CD14-positive monocyte (primary cell): Measurements from ENCODE around the gene TRAPPC3L. TPM values are rescaled to one million over a fixed set of nuclear protein-coding genes. Genes with fewer than 3 reads are reported as not detected.
A peak's percentile ranks its signal among the peaks of the same experiment; 100 is the strongest.

ENCODE experiments used
- DNase-seq, 3 donors: peaks; one replicate each; pipeline ENCODE4 v3.0.0-alpha.2; 2011 to 2022
- H2AFZ ChIP-seq: 2 replicates; pipeline ENCODE4 v1.6.0; 2012; ENCODE audit warnings: mild to moderate bottlenecking, low read depth, low read length, inconsistent platforms; ENCODE audit not compliant: insufficient read depth, poor library complexity, severe bottlenecking
- H3K27ac ChIP-seq, 2 donors: 1 replicate in 1 of 2; 2 replicates in 1 of 2; pipeline ENCODE4 v1.5.1; 2012 to 2013; ENCODE audit warnings: low read length in 2 of 2, control low read depth in 1 of 2, inconsistent platforms in 1 of 2, low read depth in 1 of 2, mild to moderate bottlenecking in 1 of 2
- H3K27me3 ChIP-seq, 2 donors: one replicate each; pipeline versions ENCODE4 v1.6.0 to v1.6.1; 2011 to 2013; ENCODE audit warnings: low read length in 2 of 2; ENCODE audit not compliant: control insufficient read depth in 2 of 2, insufficient read depth in 2 of 2
- H3K36me3 ChIP-seq, 2 donors: replicated peaks in 1 of 2; 1 replicate in 1 of 2; 2 replicates in 1 of 2; pipeline versions ENCODE4 v1.5.1 to v1.6.1; 2012 to 2013; ENCODE audit warnings: low read length in 2 of 2, control low read depth in 1 of 2, inconsistent platforms in 1 of 2, mild to moderate bottlenecking in 1 of 2; ENCODE audit not compliant: insufficient read depth in 2 of 2, control insufficient read depth in 1 of 2
- H3K4me1 ChIP-seq, 2 donors: 1 replicate in 1 of 2; 2 replicates in 1 of 2; pipeline versions ENCODE4 v1.5.1 to v1.6.1; 2012 to 2013; ENCODE audit warnings: low read length in 2 of 2, control low read depth in 1 of 2, inconsistent platforms in 1 of 2, mild to moderate bottlenecking in 1 of 2, moderate library complexity in 1 of 2; ENCODE audit not compliant: insufficient read depth in 2 of 2, control insufficient read depth in 1 of 2
- H3K4me2 ChIP-seq: replicated peaks from 2 replicates; pipeline ENCODE3; 2012; ENCODE audit warnings: low read length, moderate library complexity, mild to moderate bottlenecking; ENCODE audit not compliant: poor library complexity, severe bottlenecking; ENCODE audit errors: extremely low read depth
- H3K4me3 ChIP-seq, 3 experiments: fragments of 200-600 bp in 1 of 3; sonication (generic) in 1 of 3; replicated peaks in 1 of 3; 1 replicate in 2 of 3; 2 replicates in 1 of 3; pipeline ENCODE4 v1.5.1; 2011 to 2013; ENCODE audit warnings: low read length in 3 of 3, mild to moderate bottlenecking in 3 of 3, control low read depth in 2 of 3, low read depth in 2 of 3, inconsistent platforms in 1 of 3, moderate library complexity in 1 of 3
- H3K79me2 ChIP-seq: 2 replicates; pipeline ENCODE4 v1.6.0; 2012; ENCODE audit warnings: mild to moderate bottlenecking, control low read depth, inconsistent platforms, low read length, moderate library complexity; ENCODE audit not compliant: insufficient read depth
- H3K9ac ChIP-seq: 2 replicates; pipeline ENCODE4 v1.6.0; 2017; ENCODE audit warnings: low read length, mild to moderate bottlenecking; ENCODE audit not compliant: insufficient read depth, poor library complexity, severe bottlenecking
- H3K9me3 ChIP-seq, 2 donors: replicated peaks in 1 of 2; 1 replicate in 1 of 2; 2 replicates in 1 of 2; pipeline versions ENCODE4 v1.5.1 to v1.6.1; 2012 to 2013; ENCODE audit warnings: low read length in 2 of 2, control low read depth in 1 of 2; ENCODE audit not compliant: control insufficient read depth in 1 of 2, insufficient read depth in 1 of 2
- H4K20me1 ChIP-seq: 2 replicates; pipeline ENCODE4 v1.6.0; 2012; ENCODE audit warnings: mild to moderate bottlenecking, low read length, control low read depth, moderate library complexity; ENCODE audit not compliant: insufficient read depth
- H3K27ac Mint-ChIP-seq, 7 donors: one replicate each; pipeline ENCODE4 v1.8.0; 2020; ENCODE audit warnings: mild to moderate bottlenecking in 7 of 7, mixed read lengths in 7 of 7, moderate library complexity in 6 of 7, inconsistent platforms in 2 of 7
- H3K27me3 Mint-ChIP-seq, 3 donors: one replicate each; pipeline ENCODE4 v1.8.0; 2021 to 2022; ENCODE audit warnings: low read depth in 3 of 3, mild to moderate bottlenecking in 3 of 3, mixed read lengths in 3 of 3, moderate library complexity in 3 of 3, inconsistent platforms in 1 of 3
- H3K36me3 Mint-ChIP-seq, 2 donors: one replicate each; pipeline ENCODE4 v1.8.0; 2020; ENCODE audit warnings: mixed read lengths in 2 of 2, inconsistent platforms in 1 of 2, mild to moderate bottlenecking in 1 of 2
- H3K4me1 Mint-ChIP-seq: one replicate; pipeline ENCODE4 v1.8.0; 2020; ENCODE audit warnings: mild to moderate bottlenecking, mixed read lengths
- H3K4me3 Mint-ChIP-seq, 2 donors: one replicate each; pipeline ENCODE4 v1.8.0; 2020; ENCODE audit warnings: mild to moderate bottlenecking in 2 of 2, mixed read lengths in 2 of 2, moderate library complexity in 1 of 2
- H3K9me3 Mint-ChIP-seq, 7 donors: one replicate each; pipeline ENCODE4 v1.8.0; 2020 to 2022; ENCODE audit warnings: mixed read lengths in 7 of 7, mild to moderate bottlenecking in 6 of 7, moderate library complexity in 6 of 7, inconsistent platforms in 2 of 7
- CTCF ChIP-seq: fragments of 200-600 bp; IDR thresholded peaks from one replicate; pipeline ENCODE4 v1.8.0; 2022; ENCODE audit warnings: antibody characterized with exemption, mild to moderate bottlenecking
- WGBS: methylation state at CpG from one replicate; pipeline ENCODE4 v1.1.5; 2013; ENCODE audit warnings: missing lambda C conversion rate; ENCODE audit not compliant: insufficient coverage; 5-methylcytosine and 5-hydroxymethylcytosine counted together
- intact Hi-C, 2 donors: fragments of 100-400 bp; cut with micrococcal nuclease; formaldehyde crosslinking; loops; one replicate each; pipeline versions ENCODE4 v1.15.0 to v1.15.1; 2023
- polyA plus RNA-seq, 3 donors: library from polyadenylated mRNA; depleted of rRNA in 1 of 3; unstranded in 2 of 3; stranded (reverse) in 1 of 3; fragments of 300-500 nt in 2 of 3; fragments of >200 nt in 1 of 3; fragmentation: Illumina TruSeq in 2 of 3; gene quantifications; 1 replicate in 2 of 3; 2 replicates in 1 of 3; pipeline ENCODE4 v1.2.3, GENCODE V29; 2012 to 2021

Gene TRAPPC3L
- polyA plus RNA-seq, 3 donors = 0.17 TPM; not detected in 2

- peak overlapping the region in 1 of 7 donors; percentile 35 for H3K27ac Mint-ChIP-seq
- Histone ChIP-seq H3K27ac (no peak overlapping the region), H3K36me3 (no peaks in the 10 kb centered on the region), H3K9ac (no peak overlapping the region), H4K20me1 (no peaks in the 10 kb centered on the region), H3K4me3 (no peak overlapping the region), H3K79me2 (peaks cover 10% of the 10 kb centered on the region), H3K27me3 (no peaks in the 10 kb centered on the region), H2AFZ (no peak overlapping the region), H3K9me3 (no peaks in the 10 kb centered on the region), H3K4me2 (no peak overlapping the region), H3K4me1 (peaks cover 35 to 53% of the 10 kb centered on the region in 2 donors)
- no peaks in the 10 kb centered on the region for H3K27me3 Mint-ChIP-seq
- H3K36me3 Mint-ChIP-seq = peaks cover 6 to 8% of the 10 kb centered on the region in 2 donors
- H3K4me3 Mint-ChIP-seq = no peak overlapping the region
- H3K4me1 Mint-ChIP-seq = peaks cover 57% of the 10 kb centered on the region
- intact Hi-C loops = no loop called here
- DNase-seq = no peak
- no peak for TF ChIP-seq CTCF
- H3K9me3 Mint-ChIP-seq = peaks cover 0 to 3% (median 0%) of the 10 kb centered on the region in 7 donors
Measured at GRCh38 chr6:116467514-116467913, 78.0 kb downstream of the TRAPPC3L start.

- Mint-ChIP-seq H3K36me3 (peaks cover 6 to 8% of the 10 kb centered on the region in 2 donors), H3K27me3 (no peaks in the 10 kb centered on the region), H3K9me3 (peaks cover 0 to 3% (median 0%) of the 10 kb centered on the region in 7 donors), H3K4me1 (peaks cover 60% of the 10 kb centered on the region), H3K27ac (peak overlapping the region in 1 of 7 donors; percentile 55), H3K4me3 (no peak overlapping the region)
- Histone ChIP-seq H3K9me3 (no peaks in the 10 kb centered on the region), H2AFZ (no peak overlapping the region), H3K36me3 (no peaks in the 10 kb centered on the region), H3K9ac (no peak overlapping the region), H3K4me3 (no peak overlapping the region), H3K79me2 (peaks cover 14% of the 10 kb centered on the region), H3K4me1 (peaks cover 38 to 57% of the 10 kb centered on the region in 2 donors), H4K20me1 (no peaks in the 10 kb centered on the region), H3K27ac (no peak overlapping the region), H3K4me2 (no peak overlapping the region), H3K27me3 (no peaks in the 10 kb centered on the region)
- no peak for DNase-seq
- intact Hi-C loops = no loop called here
- WGBS = 80% methylated on average over 1 of the region's 1 CpG
- TF ChIP-seq CTCF = no peak
Measured at GRCh38 chr6:116467096-116467495, 78.4 kb downstream of the TRAPPC3L start.
